HepG2 (cell line): Measurements from ENCODE around the gene LRRC28. TPM values are rescaled to one million over a fixed set of nuclear protein-coding genes. Genes with fewer than 3 reads are reported as not detected.

Source experiments
- EP300 ChIP-seq, 3 experiments: sonication (generic) in 1 of 3; formaldehyde crosslinking in 1 of 3; IDR thresholded peaks; 2 replicates each; pipeline versions ENCODE4 v1.5.1 to v1.6.1; 2011 to 2020; ENCODE audit warnings: low read depth in 2 of 3, low read length in 2 of 3, borderline replicate concordance in 1 of 3, improper control_type of control experiment in 1 of 3, mild to moderate bottlenecking in 1 of 3, missing genetic modification reagents in 1 of 3, moderate library complexity in 1 of 3
- HNF4A ChIP-seq: sonication (generic); formaldehyde crosslinking; IDR thresholded peaks from 2 replicates; pipeline ENCODE4 v1.4.0; 2020; ENCODE audit warnings: missing genetic modification reagents
- KMT2B ChIP-seq: IDR thresholded peaks from 2 replicates; pipeline ENCODE4 v1.6.1; 2016; ENCODE audit warnings: missing genetic modification reagents, missing compliant biosample characterization
- MBD4 ChIP-seq: IDR thresholded peaks from 2 replicates; pipeline ENCODE4 v1.6.1; 2012; ENCODE audit warnings: low read length, inconsistent platforms, borderline replicate concordance
- NFIC ChIP-seq: IDR thresholded peaks from 2 replicates; pipeline ENCODE4 v1.6.1; 2012; ENCODE audit warnings: mild to moderate bottlenecking, low read length, inconsistent platforms
- RBM39 ChIP-seq: fragments of 200-400 bp; formaldehyde crosslinking; IDR thresholded peaks from one replicate; pipeline ENCODE4 v1.6.1; 2018; ENCODE audit warnings: antibody characterized with exemption, mild to moderate bottlenecking, low read depth, low read length; ENCODE audit not compliant: poor library complexity, severe bottlenecking
- RXRB ChIP-seq: IDR thresholded peaks from 2 replicates; pipeline ENCODE4 v1.6.1; 2016; ENCODE audit warnings: borderline replicate concordance, missing genetic modification reagents, missing compliant biosample characterization
- SSRP1 ChIP-seq: IDR thresholded peaks from 2 replicates; pipeline ENCODE4 v1.6.1; 2016; ENCODE audit warnings: control low read depth
- STAG1 ChIP-seq: sonication (generic); formaldehyde crosslinking; IDR thresholded peaks from 2 replicates; pipeline ENCODE4 v1.4.0; 2020; ENCODE audit warnings: missing genetic modification reagents
- TEAD3 ChIP-seq: optimal IDR thresholded peaks from 2 replicates; pipeline ENCODE3; 2016; ENCODE audit warnings: borderline replicate concordance
- ZBTB40 ChIP-seq, 2 experiments: fragments of 450-650 bp in 1 of 2; sonication (generic) in 1 of 2; formaldehyde crosslinking in 1 of 2; IDR thresholded peaks; 2 replicates each; pipeline versions ENCODE4 v1.6.1 to v1.8.0; 2016 to 2022; ENCODE audit warnings: antibody characterized with exemption in 1 of 2, mild to moderate bottlenecking in 1 of 2, missing genetic modification reagents in 1 of 2
- ZFP37 ChIP-seq: sonication (generic); formaldehyde crosslinking; IDR thresholded peaks from 2 replicates; pipeline ENCODE4 v1.4.0; 2020; ENCODE audit warnings: missing genetic modification reagents, borderline replicate concordance
- ZNF230 ChIP-seq: sonication (generic); formaldehyde crosslinking; IDR thresholded peaks from 2 replicates; pipeline ENCODE4 v1.4.0; 2020; ENCODE audit warnings: mild to moderate bottlenecking, missing genetic modification reagents
- ZNF557 ChIP-seq: sonication (generic); formaldehyde crosslinking; IDR thresholded peaks from 2 replicates; pipeline ENCODE4 v1.4.0; 2020; ENCODE audit warnings: missing genetic modification reagents
- ZNF577 ChIP-seq: sonication (generic); formaldehyde crosslinking; IDR thresholded peaks from 2 replicates; pipeline ENCODE4 v1.4.0; 2020; ENCODE audit warnings: mild to moderate bottlenecking, low read depth, missing genetic modification reagents, borderline replicate concordance
- ZNF790 ChIP-seq: sonication (generic); formaldehyde crosslinking; IDR thresholded peaks from 2 replicates; pipeline ENCODE4 v1.8.0; 2022; ENCODE audit warnings: missing genetic modification reagents, mild to moderate bottlenecking, borderline replicate concordance
- polyA plus RNA-seq, 8 experiments: library from polyadenylated mRNA; depleted of rRNA in 3 of 8; stranded (reverse) in 7 of 8; unstranded in 1 of 8; fragments of >200 nt; fragmentation: Illumina TruSeq in 4 of 8; extraction: Trizol in 4 of 8; gene quantifications; 2 replicates each; pipeline versions ENCODE4 v1.2.1 to v1.2.3, GENCODE V29; 2011 to 2016; ENCODE audit warnings: low read depth in 4 of 8, missing spikeins in 1 of 8, mixed read lengths in 1 of 8; ENCODE audit not compliant: insufficient read depth in 1 of 8
- total RNA-seq, 5 experiments: library from RNA; depleted of rRNA; stranded (reverse); fragments of >200 nt; fragmentation: Illumina TruSeq; extraction: Trizol; gene quantifications; 2 replicates each; pipeline ENCODE4 v1.2.3, GENCODE V29; 2016; ENCODE audit warnings: low read depth in 1 of 5
- TF ChIP-seq, protein P1 (sequence below): sonication (generic); formaldehyde crosslinking; conservative IDR thresholded peaks from 2 replicates; pipeline ENCODE4 v1.4.0; 2020; ENCODE audit warnings: mild to moderate bottlenecking, missing genetic modification reagents, moderate library complexity

Gene LRRC28
- total and polyA plus RNA-seq, 2 of the 13 experiments (the other 11 are each of a cell fraction or from before 2014, with no cell fraction given) = 17.5 to 21.3 TPM

- no peak for TF ChIP-seq MBD4
- TF ChIP-seq HNF4A = peak; percentile 80
- TF ChIP-seq ZNF557 (CRISPR knock-in tag) = no peak
- no peak for TF ChIP-seq SSRP1 (CRISPR knock-in tag)
- TF ChIP-seq RBM39 = no peak
- TF ChIP-seq RXRB (CRISPR knock-in tag) = no peak
- TF ChIP-seq ZNF790 (CRISPR knock-in tag) = no peak
- no peak for TF ChIP-seq ZNF577 (CRISPR knock-in tag)
- TF ChIP-seq TEAD3 = peak; percentile 53
- TF ChIP-seq STAG1 (CRISPR knock-in tag) = no peak; the same call in 1 of the 2 replicates
- TF ChIP-seq KMT2B = no peak
- TF ChIP-seq EP300 (IDR thresholded peaks at IDR 0.05; ENCODE audit: low read depth in 2 of 2, low read length in 2 of 2) = peak in 1 of 2 experiments; percentile 20; a peak in 1 of 4 replicates
- no peak for TF ChIP-seq EP300 (CRISPR knock-in tag; IDR thresholded peaks at IDR 0.05; ENCODE audit: borderline replicate concordance)
- no peak for TF ChIP-seq ZNF230 (CRISPR knock-in tag)
- TF ChIP-seq NFIC = peak; percentile 43; the same call in 1 of the 2 replicates
- no peak for TF ChIP-seq ZBTB40 (IDR thresholded peaks at IDR 0.05)
- no peak for TF ChIP-seq ZBTB40 (CRISPR knock-in tag; IDR thresholded peaks at IDR 0.05)
- TF ChIP-seq, protein P1, sequence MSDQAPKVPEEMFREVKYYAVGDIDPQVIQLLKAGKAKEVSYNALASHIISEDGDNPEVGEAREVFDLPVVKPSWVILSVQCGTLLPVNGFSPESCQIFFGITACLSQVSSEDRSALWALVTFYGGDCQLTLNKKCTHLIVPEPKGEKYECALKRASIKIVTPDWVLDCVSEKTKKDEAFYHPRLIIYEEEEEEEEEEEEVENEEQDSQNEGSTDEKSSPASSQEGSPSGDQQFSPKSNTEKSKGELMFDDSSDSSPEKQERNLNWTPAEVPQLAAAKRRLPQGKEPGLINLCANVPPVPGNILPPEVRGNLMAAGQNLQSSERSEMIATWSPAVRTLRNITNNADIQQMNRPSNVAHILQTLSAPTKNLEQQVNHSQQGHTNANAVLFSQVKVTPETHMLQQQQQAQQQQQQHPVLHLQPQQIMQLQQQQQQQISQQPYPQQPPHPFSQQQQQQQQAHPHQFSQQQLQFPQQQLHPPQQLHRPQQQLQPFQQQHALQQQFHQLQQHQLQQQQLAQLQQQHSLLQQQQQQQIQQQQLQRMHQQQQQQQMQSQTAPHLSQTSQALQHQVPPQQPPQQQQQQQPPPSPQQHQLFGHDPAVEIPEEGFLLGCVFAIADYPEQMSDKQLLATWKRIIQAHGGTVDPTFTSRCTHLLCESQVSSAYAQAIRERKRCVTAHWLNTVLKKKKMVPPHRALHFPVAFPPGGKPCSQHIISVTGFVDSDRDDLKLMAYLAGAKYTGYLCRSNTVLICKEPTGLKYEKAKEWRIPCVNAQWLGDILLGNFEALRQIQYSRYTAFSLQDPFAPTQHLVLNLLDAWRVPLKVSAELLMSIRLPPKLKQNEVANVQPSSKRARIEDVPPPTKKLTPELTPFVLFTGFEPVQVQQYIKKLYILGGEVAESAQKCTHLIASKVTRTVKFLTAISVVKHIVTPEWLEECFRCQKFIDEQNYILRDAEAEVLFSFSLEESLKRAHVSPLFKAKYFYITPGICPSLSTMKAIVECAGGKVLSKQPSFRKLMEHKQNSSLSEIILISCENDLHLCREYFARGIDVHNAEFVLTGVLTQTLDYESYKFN (CRISPR knock-in tag) = peak; percentile 67
- no peak for TF ChIP-seq ZFP37 (CRISPR knock-in tag)
These were observed 54.7 kb downstream of the LRRC28 start (continued) for GRCh38 chr15:99305761-99306505.
